ENCODE data around the gene NCKAP5L. TPM values are rescaled to one million over a fixed set of nuclear protein-coding genes. Genes with fewer than 3 reads are reported as not detected.

Gene NCKAP5L
- total and polyA plus RNA-seq, 2 of the 8 experiments (the other 6 are each of a cell fraction or from before 2014, with no cell fraction given), result 9.4 to 27.9 TPM

DNA sequence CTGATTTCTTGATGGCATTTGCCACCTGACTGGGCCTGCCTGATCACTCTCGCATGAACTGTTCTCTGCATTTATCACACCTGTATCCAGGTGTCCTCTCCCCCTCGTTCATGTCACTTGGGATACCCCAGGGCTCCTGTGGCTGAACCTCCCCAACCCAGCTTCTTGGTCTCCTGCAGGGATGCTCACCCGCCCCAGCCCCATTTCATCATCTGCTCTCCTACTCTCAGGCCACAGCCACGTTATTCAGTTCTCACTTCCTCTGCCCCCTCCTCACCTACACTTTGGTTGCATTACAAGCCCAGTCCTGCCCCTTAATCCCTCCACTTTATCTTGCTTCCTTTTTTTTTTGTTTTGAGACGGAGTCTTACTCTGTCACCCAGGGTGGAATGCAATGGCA, 51.4 kb downstream of the NCKAP5L start (continued):
- TF ChIP-seq RFX5 (IDR thresholded peaks at IDR 0.05; ENCODE audit: borderline replicate concordance, low read depth, low read length), result no peak
- no peak for TF ChIP-seq RAD21 (IDR thresholded peaks at IDR 0.05 in 1 of 2, conservative IDR thresholded peaks at IDR 0.05 in 1 of 2; ENCODE audit: low read depth in 2 of 2, low read length in 2 of 2)
- TF ChIP-seq EP300 (IDR thresholded peaks at IDR 0.05; ENCODE audit: borderline replicate concordance in 1 of 2, low read depth in 2 of 2, low read length in 2 of 2), result no peak
- TF ChIP-seq JUN (IDR thresholded peaks at IDR 0.05; ENCODE audit: low read depth, low read length), result no peak

Measured in H1 (cell line).